H1 (cell line): ENCODE measurements around the gene TMEM154. TPM values are rescaled to one million over a fixed set of nuclear protein-coding genes. Genes with fewer than 3 reads are reported as not detected.

ENCODE experiments used
- CTCF ChIA-PET: fragments of 300-600 bp; sonication (Branson Sonifier 250); formaldehyde crosslinking; loops from one replicate; lab custom pipeline; 2021; ENCODE audit not compliant: partially characterized antibody; lab: Charles Lee
- POLR2A ChIA-PET: fragments of 300-600 bp; sonication (Branson Sonifier 250); formaldehyde crosslinking; loops from one replicate; lab custom pipeline; 2021; ENCODE audit warnings: inconsistent platforms; ENCODE audit not compliant: partially characterized antibody; lab: Charles Lee
- DNase-seq, 2 experiments: peaks; one replicate each; pipeline versions ENCODE4 v3.0.0 to v3.0.0-alpha.2; 2010 to 2022; ENCODE audit warnings: low spot score in 2 of 2, low read depth in 1 of 2, mixed read lengths in 1 of 2
- FAIRE-seq: peaks from 2 replicates; lab custom pipeline; 2011; peaks lifted over from hg19 to GRCh38; lab: Jason Lieb, UNC
- H2AFZ ChIP-seq: 2 replicates; pipeline ENCODE4 v1.8.1; 2012; ENCODE audit warnings: low read length, inconsistent platforms
- H2AK5ac ChIP-seq: 2 replicates; pipeline ENCODE4 v1.6.1; 2013; ENCODE audit warnings: low read depth, low read length
- H2BK120ac ChIP-seq: replicated peaks from 2 replicates; pipeline ENCODE3; 2013; ENCODE audit warnings: low read depth, low read length, inconsistent platforms
- H2BK12ac ChIP-seq: 2 replicates; pipeline ENCODE4 v1.6.1; 2013; ENCODE audit warnings: low read depth, low read length
- H2BK15ac ChIP-seq: 2 replicates; pipeline ENCODE4 v1.6.1; 2013; ENCODE audit warnings: low read length
- H2BK20ac ChIP-seq: 2 replicates; pipeline ENCODE4 v1.6.1; 2013; ENCODE audit warnings: low read length
- H2BK5ac ChIP-seq: 2 replicates; pipeline ENCODE4 v1.6.1; 2013; ENCODE audit warnings: low read depth, low read length
- H3K14ac ChIP-seq: 2 replicates; pipeline ENCODE4 v1.6.1; 2013; ENCODE audit warnings: inconsistent platforms; ENCODE audit not compliant: insufficient read length
- H3K18ac ChIP-seq: 2 replicates; pipeline ENCODE4 v1.6.1; 2013; ENCODE audit warnings: low read length; ENCODE audit errors: extremely low read depth
- H3K23ac ChIP-seq: 2 replicates; pipeline ENCODE4 v1.6.1; 2013; ENCODE audit warnings: inconsistent platforms; ENCODE audit not compliant: insufficient read length
- H3K23me2 ChIP-seq: 2 replicates; pipeline ENCODE4 v1.6.1; 2013; ENCODE audit warnings: low read depth, low read length
- H3K27ac ChIP-seq: 2 replicates; pipeline ENCODE4 v1.6.1; 2011; ENCODE audit warnings: low read depth, low read length, inconsistent platforms
- H3K27me3 ChIP-seq, 4 experiments: replicated peaks in 1 of 4; 1 replicate in 1 of 4; 2 replicates in 3 of 4; pipeline versions ENCODE4 v1.6.1 to v1.8.1; 2011 to 2013; ENCODE audit warnings: low read length in 3 of 4, mild to moderate bottlenecking in 3 of 4, inconsistent platforms in 2 of 4, mixed read lengths in 2 of 4, moderate library complexity in 1 of 4; ENCODE audit not compliant: control insufficient read depth in 3 of 4, insufficient read depth in 3 of 4; ENCODE audit errors: extremely low read depth in 1 of 4
- H3K36me3 ChIP-seq, 4 experiments: 2 replicates each; pipeline versions ENCODE4 v1.6.1 to v1.8.1; 2011 to 2013; ENCODE audit warnings: mild to moderate bottlenecking in 4 of 4, low read length in 3 of 4, moderate library complexity in 2 of 4, control low read depth in 1 of 4, inconsistent platforms in 1 of 4; ENCODE audit not compliant: insufficient read depth in 4 of 4, control insufficient read depth in 2 of 4
- H3K4ac ChIP-seq: replicated peaks from 2 replicates; pipeline ENCODE3; 2013; ENCODE audit warnings: low read length, low read depth, mixed read lengths, inconsistent platforms; ENCODE audit not compliant: insufficient read length
- H3K4me1 ChIP-seq, 4 experiments: replicated peaks in 1 of 4; 1 replicate in 1 of 4; 2 replicates in 3 of 4; pipeline versions ENCODE4 v1.6.1 to v1.8.1; 2011 to 2013; ENCODE audit warnings: low read length in 3 of 4, inconsistent platforms in 2 of 4, mixed read lengths in 1 of 4; ENCODE audit not compliant: insufficient read depth in 4 of 4, control insufficient read depth in 3 of 4
- H3K4me2 ChIP-seq, 2 experiments: 2 replicates each; pipeline versions ENCODE4 v1.6.1 to v1.8.1; 2011 to 2013; ENCODE audit warnings: low read depth in 2 of 2, low read length in 2 of 2, control low read depth in 1 of 2, inconsistent platforms in 1 of 2, mild to moderate bottlenecking in 1 of 2; ENCODE audit not compliant: insufficient read depth in 1 of 2
- H3K4me3 ChIP-seq, 4 experiments: fragments of 200-600, 300-600 bp in 1 of 4; sonication (generic), shearing (Covaris generic), sonication (Bioruptor Twin) in 1 of 4; 2 replicates each; pipeline versions ENCODE4 v1.5.1 to v1.8.1; 2011 to 2016; ENCODE audit warnings: low read length in 4 of 4, low read depth in 3 of 4, control low read depth in 2 of 4, inconsistent platforms in 2 of 4, mild to moderate bottlenecking in 2 of 4, mixed read lengths in 1 of 4, moderate library complexity in 1 of 4; ENCODE audit not compliant: insufficient read depth in 2 of 4; ENCODE audit errors: extremely low read depth in 1 of 4
- H3K56ac ChIP-seq: replicated peaks from 2 replicates; pipeline ENCODE3; 2013; ENCODE audit warnings: low read depth, mild to moderate bottlenecking, mixed read lengths, low read length, inconsistent platforms; ENCODE audit not compliant: insufficient read length
- H3K79me1 ChIP-seq: 2 replicates; pipeline ENCODE4 v1.6.1; 2013; ENCODE audit warnings: low read depth, low read length, control low read depth
- H3K79me2 ChIP-seq, 2 experiments: 2 replicates each; pipeline versions ENCODE4 v1.6.1 to v1.8.1; 2012 to 2013; ENCODE audit warnings: low read length in 2 of 2, mild to moderate bottlenecking in 2 of 2, inconsistent platforms in 1 of 2; ENCODE audit not compliant: insufficient read depth in 2 of 2, control insufficient read depth in 1 of 2
- H3K9ac ChIP-seq, 4 experiments: replicated peaks in 1 of 4; 1 replicate in 1 of 4; 2 replicates in 3 of 4; pipeline versions ENCODE4 v1.6.1 to v1.8.1; 2011 to 2013; ENCODE audit warnings: low read depth in 3 of 4, low read length in 3 of 4, control low read depth in 2 of 4, mild to moderate bottlenecking in 2 of 4, moderate library complexity in 2 of 4, inconsistent platforms in 1 of 4; ENCODE audit errors: extremely low read depth in 1 of 4
- H3K9me3 ChIP-seq, 2 experiments: 2 replicates each; pipeline versions ENCODE4 v1.6.1 to v1.8.1; 2012 to 2013; ENCODE audit warnings: mild to moderate bottlenecking in 2 of 2, moderate library complexity in 2 of 2, control low read depth in 1 of 2, inconsistent platforms in 1 of 2, low read depth in 1 of 2, low read length in 1 of 2, mixed read lengths in 1 of 2; ENCODE audit not compliant: insufficient read depth in 2 of 2
- H4K20me1 ChIP-seq, 2 experiments: replicated peaks in 1 of 2; 2 replicates each; pipeline versions ENCODE3 to v1.8.1; 2011 to 2013; ENCODE audit warnings: inconsistent platforms in 2 of 2, low read length in 2 of 2, mild to moderate bottlenecking in 1 of 2; ENCODE audit not compliant: insufficient read depth in 2 of 2, control insufficient read depth in 1 of 2
- H4K5ac ChIP-seq: 2 replicates; pipeline ENCODE4 v1.6.1; 2013; ENCODE audit warnings: low read length, low read depth, mixed read lengths, inconsistent platforms; ENCODE audit not compliant: insufficient read length
- H4K8ac ChIP-seq: 2 replicates; pipeline ENCODE4 v1.8.0; 2013; ENCODE audit warnings: mild to moderate bottlenecking, moderate library complexity, low read length, inconsistent platforms; ENCODE audit not compliant: insufficient read depth; ENCODE audit errors: extremely low read depth
- H4K91ac ChIP-seq: replicated peaks from 2 replicates; pipeline ENCODE3; 2013; ENCODE audit warnings: low read length, mixed read lengths, inconsistent platforms; ENCODE audit not compliant: insufficient read length
- EP300 ChIP-seq, 2 experiments: IDR thresholded peaks; 1 replicate in 1 of 2; 2 replicates in 1 of 2; pipeline ENCODE4 v1.6.1; 2011 to 2012; ENCODE audit warnings: low read depth in 2 of 2, low read length in 2 of 2, mild to moderate bottlenecking in 2 of 2, borderline replicate concordance in 1 of 2, inconsistent platforms in 1 of 2, moderate library complexity in 1 of 2
- FOSL1 ChIP-seq: IDR thresholded peaks from 2 replicates; pipeline ENCODE4 v1.6.1; 2011; ENCODE audit warnings: mild to moderate bottlenecking, low read depth, low read length, moderate library complexity; ENCODE audit not compliant: insufficient read depth
- KDM4A ChIP-seq: IDR thresholded peaks from one replicate; pipeline ENCODE4 v1.7.1; 2012; ENCODE audit warnings: low read depth, mild to moderate bottlenecking, moderate library complexity, low read length, inconsistent platforms; ENCODE audit not compliant: severe bottlenecking
- PHF8 ChIP-seq: fragments of 200-600 bp; sonication (generic); conservative IDR thresholded peaks from 2 replicates; pipeline ENCODE4 v1.7.1; 2012; ENCODE audit warnings: low read depth, mild to moderate bottlenecking, inconsistent platforms, low read length, moderate library complexity
- RXRA ChIP-seq: IDR thresholded peaks from 2 replicates; pipeline ENCODE4 v1.6.1; 2011; ENCODE audit warnings: low read depth, mild to moderate bottlenecking, low read length, moderate library complexity; ENCODE audit not compliant: insufficient read depth
- SP1 ChIP-seq: IDR thresholded peaks from 2 replicates; pipeline ENCODE4 v1.6.1; 2011; ENCODE audit warnings: low read depth, low read length
- SP2 ChIP-seq: IDR thresholded peaks from 2 replicates; pipeline ENCODE4 v1.6.1; 2012; ENCODE audit warnings: mild to moderate bottlenecking, low read length, inconsistent platforms
- SP4 ChIP-seq: IDR thresholded peaks from 2 replicates; pipeline ENCODE4 v1.6.1; 2012; ENCODE audit warnings: low read length, inconsistent platforms
- SRF ChIP-seq: IDR thresholded peaks from 2 replicates; pipeline ENCODE4 v1.6.1; 2011; ENCODE audit warnings: mild to moderate bottlenecking, low read depth, low read length, moderate library complexity
- TAF1 ChIP-seq: IDR thresholded peaks from 2 replicates; pipeline ENCODE4 v1.6.1; 2011; ENCODE audit warnings: mild to moderate bottlenecking, low read depth, low read length
- TAF7 ChIP-seq: optimal IDR thresholded peaks from 2 replicates; pipeline ENCODE3; 2011; ENCODE audit warnings: low read depth, mild to moderate bottlenecking, inconsistent platforms, low read length, moderate library complexity, borderline replicate concordance
- TEAD4 ChIP-seq: IDR thresholded peaks from 2 replicates; pipeline ENCODE4 v1.6.1; 2012; ENCODE audit warnings: low read depth, low read length, inconsistent platforms, mixed read lengths
- YY1 ChIP-seq: IDR thresholded peaks from 2 replicates; pipeline ENCODE4 v1.6.1; 2011; ENCODE audit warnings: low read depth, mild to moderate bottlenecking, low read length
- WGBS, 2 experiments: shearing (Covaris generic) in 1 of 2; methylation state at CpG; one replicate each; pipeline versions ENCODE4 v1.1.6 to v1.1.7; 2013 to 2015; ENCODE audit warnings: low lambda C conversion rate in 2 of 2, mixed read lengths in 2 of 2, inconsistent platforms in 1 of 2, low coverage in 1 of 2, missing lambda C conversion rate in 1 of 2; ENCODE audit not compliant: insufficient replicate concordance in 2 of 2, insufficient coverage in 1 of 2, insufficient read length in 1 of 2; ENCODE audit errors: extremely low coverage in 1 of 2, missing lambda C conversion rate in 1 of 2; 5-methylcytosine and 5-hydroxymethylcytosine counted together
- polyA plus RNA-seq, 7 experiments: library from polyadenylated mRNA; depleted of rRNA in 3 of 7; stranded (reverse) in 5 of 7; unstranded in 2 of 7; fragments of >200 nt in 5 of 7; fragments of 200-250 nt in 2 of 7; gene quantifications; 1 replicate in 5 of 7; 2 replicates in 1 of 7; 4 replicates in 1 of 7; pipeline versions ENCODE4 v1.2.1 to v1.2.3, GENCODE V29; 2011 to 2013; ENCODE audit warnings: missing spikeins in 2 of 7, mixed read lengths in 2 of 7
- total RNA-seq: library from RNA; stranded (reverse); fragmentation: NEBNext Ultra II Directional; extraction: Animal tissue kit (Norgen Biotek cat#: 25700); gene quantifications from 2 replicates; pipeline ENCODE4 v1.2.1, GENCODE V29; 2021

The TMEM154 gene
- total and polyA plus RNA-seq, 2 of the 8 experiments (the other 6 are each of a cell fraction or from before 2014, with no cell fraction given), result 0.33 to 1.2 TPM

DNA sequence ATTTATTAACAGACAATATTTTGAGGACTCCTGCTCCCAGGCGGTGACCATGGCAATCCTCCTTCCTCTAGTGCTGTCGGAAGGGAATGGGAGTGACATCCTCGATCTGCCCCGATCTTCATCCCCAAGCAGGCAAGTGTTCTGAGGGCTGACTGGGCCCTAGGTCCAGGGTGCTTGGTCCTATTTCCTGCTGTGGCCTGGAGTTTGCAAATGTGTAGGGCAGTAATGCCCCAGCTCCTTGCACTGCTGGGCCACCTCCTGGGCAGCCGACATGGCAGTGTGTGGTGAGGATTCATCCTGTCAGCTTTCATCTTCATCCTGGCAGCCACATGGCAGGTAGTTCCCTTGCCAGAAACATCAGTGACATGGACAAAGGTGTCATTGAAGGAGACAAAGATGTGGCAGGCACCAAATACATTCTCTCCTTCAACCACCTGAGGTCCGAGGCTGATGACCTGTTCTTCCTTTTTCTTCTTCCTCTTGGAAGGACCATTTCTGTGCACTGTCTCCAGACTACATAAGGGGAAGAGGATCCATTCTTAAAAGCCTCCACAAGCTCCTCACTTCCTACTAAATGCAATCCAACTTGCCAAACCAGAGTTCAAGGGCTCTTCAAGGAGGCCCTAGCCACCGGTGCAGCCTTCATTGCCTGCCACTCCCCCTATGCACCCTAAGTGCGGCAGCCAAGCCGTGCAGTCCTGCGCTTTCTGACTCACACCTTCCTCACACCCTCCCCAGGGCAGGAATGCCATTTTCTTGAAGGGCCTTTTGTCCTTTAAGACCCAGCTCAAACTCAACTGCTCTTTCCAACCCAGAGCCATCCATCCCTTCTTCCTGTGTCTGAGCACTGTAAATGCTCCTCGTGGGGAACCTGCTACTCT is 65.7 kb downstream of the TMEM154 start:
- ChIA-PET POLR2A (no interaction called here), CTCF (interaction anchor here (1.2 to 2.4 kb wide), 2 partner anchors 26 to 92 kb away, joined by 3 to 17 read pairs; no protein-coding TSS in a partner anchor)
- WGBS, 2 experiments, result 88% methylated on average over 10 of the region's 11 CpGs; no CpG with 5 or more reads in 1 of the 2 experiments
- Histone ChIP-seq H3K14ac (no peak overlapping the region), H2BK12ac (no peak overlapping the region), H3K9me3 (no peaks in the 10 kb centered on the region), H2AK5ac (no peak overlapping the region), H3K36me3 (no peaks in the 10 kb centered on the region), H3K27ac (no peak overlapping the region), H3K4me3 (no peak overlapping the region), H4K20me1 (no peaks in the 10 kb centered on the region), H3K4ac (no peak overlapping the region), H2AFZ (peak overlapping the region; percentile 67; the same call in 1 of the 2 replicates), H2BK5ac (no peak overlapping the region), H3K79me2 (no peaks in the 10 kb centered on the region), H3K23ac (no peak overlapping the region), H3K9ac (no peak overlapping the region), H4K91ac (no peak overlapping the region), H3K4me2 (no peak overlapping the region), H2BK120ac (no peak overlapping the region), H3K56ac (no peak overlapping the region), H2BK20ac (no peak overlapping the region), H3K4me1 (peaks cover 0 to 7% (median under 1%) of the 10 kb centered on the region in 4 experiments; a peak in 2 of 7 replicates), H3K23me2 (no peaks in the 10 kb centered on the region), H4K5ac (no peak overlapping the region), H2BK15ac (no peak overlapping the region), H4K8ac (no peak overlapping the region), H3K18ac (no peak overlapping the region), H3K27me3 (no peaks in the 10 kb centered on the region), H3K79me1 (no peaks in the 10 kb centered on the region)
- FAIRE-seq (no peak), DNase-seq (peak in 1 of 2 experiments; percentile 35)
- TF ChIP-seq EP300 (IDR thresholded peaks at IDR 0.05; ENCODE audit: borderline replicate concordance in 1 of 2, low read depth in 2 of 2, low read length in 2 of 2), result no peak
- TF ChIP-seq TAF1, result no peak
- TF ChIP-seq KDM4A, result no peak
- no peak for TF ChIP-seq RXRA
- no peak for TF ChIP-seq PHF8
- no peak for TF ChIP-seq SP1
- no peak for TF ChIP-seq TEAD4
- TF ChIP-seq SP4, result no peak
- no peak for TF ChIP-seq SP2
- TF ChIP-seq FOSL1, result no peak
- no peak for TF ChIP-seq SRF
- TF ChIP-seq TAF7, result no peak
- TF ChIP-seq YY1, result no peak
